H1 (cell line): Measurements from ENCODE around the gene GP9. TPM values are rescaled to one million over a fixed set of nuclear protein-coding genes. Genes with fewer than 3 reads are reported as not detected.

Experiments
- CTCF ChIA-PET: fragments of 300-600 bp; sonication (Branson Sonifier 250); formaldehyde crosslinking; loops from one replicate; lab custom pipeline; 2021; ENCODE audit not compliant: partially characterized antibody; lab: Charles Lee
- POLR2A ChIA-PET: fragments of 300-600 bp; sonication (Branson Sonifier 250); formaldehyde crosslinking; loops from one replicate; lab custom pipeline; 2021; ENCODE audit warnings: inconsistent platforms; ENCODE audit not compliant: partially characterized antibody; lab: Charles Lee
- DNase-seq, 2 experiments: peaks; one replicate each; pipeline versions ENCODE4 v3.0.0 to v3.0.0-alpha.2; 2010 to 2022; ENCODE audit warnings: low spot score in 2 of 2, low read depth in 1 of 2, mixed read lengths in 1 of 2
- FAIRE-seq: peaks from 2 replicates; lab custom pipeline; 2011; peaks lifted over from hg19 to GRCh38; lab: Jason Lieb, UNC
- H2AFZ ChIP-seq: 2 replicates; pipeline ENCODE4 v1.8.1; 2012; ENCODE audit warnings: low read length, inconsistent platforms
- H2AK5ac ChIP-seq: 2 replicates; pipeline ENCODE4 v1.6.1; 2013; ENCODE audit warnings: low read depth, low read length
- H2BK120ac ChIP-seq: replicated peaks from 2 replicates; pipeline ENCODE3; 2013; ENCODE audit warnings: low read depth, low read length, inconsistent platforms
- H2BK12ac ChIP-seq: 2 replicates; pipeline ENCODE4 v1.6.1; 2013; ENCODE audit warnings: low read depth, low read length
- H2BK15ac ChIP-seq: 2 replicates; pipeline ENCODE4 v1.6.1; 2013; ENCODE audit warnings: low read length
- H2BK20ac ChIP-seq: 2 replicates; pipeline ENCODE4 v1.6.1; 2013; ENCODE audit warnings: low read length
- H2BK5ac ChIP-seq: 2 replicates; pipeline ENCODE4 v1.6.1; 2013; ENCODE audit warnings: low read depth, low read length
- H3K14ac ChIP-seq: 2 replicates; pipeline ENCODE4 v1.6.1; 2013; ENCODE audit warnings: inconsistent platforms; ENCODE audit not compliant: insufficient read length
- H3K18ac ChIP-seq: 2 replicates; pipeline ENCODE4 v1.6.1; 2013; ENCODE audit warnings: low read length; ENCODE audit errors: extremely low read depth
- H3K23ac ChIP-seq: 2 replicates; pipeline ENCODE4 v1.6.1; 2013; ENCODE audit warnings: inconsistent platforms; ENCODE audit not compliant: insufficient read length
- H3K23me2 ChIP-seq: 2 replicates; pipeline ENCODE4 v1.6.1; 2013; ENCODE audit warnings: low read depth, low read length
- H3K27ac ChIP-seq: 2 replicates; pipeline ENCODE4 v1.6.1; 2011; ENCODE audit warnings: low read depth, low read length, inconsistent platforms
- H3K27me3 ChIP-seq, 4 experiments: replicated peaks in 1 of 4; 1 replicate in 1 of 4; 2 replicates in 3 of 4; pipeline versions ENCODE4 v1.6.1 to v1.8.1; 2011 to 2013; ENCODE audit warnings: low read length in 3 of 4, mild to moderate bottlenecking in 3 of 4, inconsistent platforms in 2 of 4, mixed read lengths in 2 of 4, moderate library complexity in 1 of 4; ENCODE audit not compliant: control insufficient read depth in 3 of 4, insufficient read depth in 3 of 4; ENCODE audit errors: extremely low read depth in 1 of 4
- H3K36me3 ChIP-seq, 4 experiments: 2 replicates each; pipeline versions ENCODE4 v1.6.1 to v1.8.1; 2011 to 2013; ENCODE audit warnings: mild to moderate bottlenecking in 4 of 4, low read length in 3 of 4, moderate library complexity in 2 of 4, control low read depth in 1 of 4, inconsistent platforms in 1 of 4; ENCODE audit not compliant: insufficient read depth in 4 of 4, control insufficient read depth in 2 of 4
- H3K4ac ChIP-seq: replicated peaks from 2 replicates; pipeline ENCODE3; 2013; ENCODE audit warnings: low read length, low read depth, mixed read lengths, inconsistent platforms; ENCODE audit not compliant: insufficient read length
- H3K4me1 ChIP-seq, 4 experiments: replicated peaks in 1 of 4; 1 replicate in 1 of 4; 2 replicates in 3 of 4; pipeline versions ENCODE4 v1.6.1 to v1.8.1; 2011 to 2013; ENCODE audit warnings: low read length in 3 of 4, inconsistent platforms in 2 of 4, mixed read lengths in 1 of 4; ENCODE audit not compliant: insufficient read depth in 4 of 4, control insufficient read depth in 3 of 4
- H3K4me2 ChIP-seq, 2 experiments: 2 replicates each; pipeline versions ENCODE4 v1.6.1 to v1.8.1; 2011 to 2013; ENCODE audit warnings: low read depth in 2 of 2, low read length in 2 of 2, control low read depth in 1 of 2, inconsistent platforms in 1 of 2, mild to moderate bottlenecking in 1 of 2; ENCODE audit not compliant: insufficient read depth in 1 of 2
- H3K4me3 ChIP-seq, 4 experiments: fragments of 200-600, 300-600 bp in 1 of 4; sonication (generic), shearing (Covaris generic), sonication (Bioruptor Twin) in 1 of 4; 2 replicates each; pipeline versions ENCODE4 v1.5.1 to v1.8.1; 2011 to 2016; ENCODE audit warnings: low read length in 4 of 4, low read depth in 3 of 4, control low read depth in 2 of 4, inconsistent platforms in 2 of 4, mild to moderate bottlenecking in 2 of 4, mixed read lengths in 1 of 4, moderate library complexity in 1 of 4; ENCODE audit not compliant: insufficient read depth in 2 of 4; ENCODE audit errors: extremely low read depth in 1 of 4
- H3K56ac ChIP-seq: replicated peaks from 2 replicates; pipeline ENCODE3; 2013; ENCODE audit warnings: low read depth, mild to moderate bottlenecking, mixed read lengths, low read length, inconsistent platforms; ENCODE audit not compliant: insufficient read length
- H3K79me1 ChIP-seq: 2 replicates; pipeline ENCODE4 v1.6.1; 2013; ENCODE audit warnings: low read depth, low read length, control low read depth
- H3K79me2 ChIP-seq, 2 experiments: 2 replicates each; pipeline versions ENCODE4 v1.6.1 to v1.8.1; 2012 to 2013; ENCODE audit warnings: low read length in 2 of 2, mild to moderate bottlenecking in 2 of 2, inconsistent platforms in 1 of 2; ENCODE audit not compliant: insufficient read depth in 2 of 2, control insufficient read depth in 1 of 2
- H3K9ac ChIP-seq, 4 experiments: replicated peaks in 1 of 4; 1 replicate in 1 of 4; 2 replicates in 3 of 4; pipeline versions ENCODE4 v1.6.1 to v1.8.1; 2011 to 2013; ENCODE audit warnings: low read depth in 3 of 4, low read length in 3 of 4, control low read depth in 2 of 4, mild to moderate bottlenecking in 2 of 4, moderate library complexity in 2 of 4, inconsistent platforms in 1 of 4; ENCODE audit errors: extremely low read depth in 1 of 4
- H3K9me3 ChIP-seq, 2 experiments: 2 replicates each; pipeline versions ENCODE4 v1.6.1 to v1.8.1; 2012 to 2013; ENCODE audit warnings: mild to moderate bottlenecking in 2 of 2, moderate library complexity in 2 of 2, control low read depth in 1 of 2, inconsistent platforms in 1 of 2, low read depth in 1 of 2, low read length in 1 of 2, mixed read lengths in 1 of 2; ENCODE audit not compliant: insufficient read depth in 2 of 2
- H4K20me1 ChIP-seq, 2 experiments: replicated peaks in 1 of 2; 2 replicates each; pipeline versions ENCODE3 to v1.8.1; 2011 to 2013; ENCODE audit warnings: inconsistent platforms in 2 of 2, low read length in 2 of 2, mild to moderate bottlenecking in 1 of 2; ENCODE audit not compliant: insufficient read depth in 2 of 2, control insufficient read depth in 1 of 2
- H4K5ac ChIP-seq: 2 replicates; pipeline ENCODE4 v1.6.1; 2013; ENCODE audit warnings: low read length, low read depth, mixed read lengths, inconsistent platforms; ENCODE audit not compliant: insufficient read length
- H4K8ac ChIP-seq: 2 replicates; pipeline ENCODE4 v1.8.0; 2013; ENCODE audit warnings: mild to moderate bottlenecking, moderate library complexity, low read length, inconsistent platforms; ENCODE audit not compliant: insufficient read depth; ENCODE audit errors: extremely low read depth
- H4K91ac ChIP-seq: replicated peaks from 2 replicates; pipeline ENCODE3; 2013; ENCODE audit warnings: low read length, mixed read lengths, inconsistent platforms; ENCODE audit not compliant: insufficient read length
- RXRA ChIP-seq: IDR thresholded peaks from 2 replicates; pipeline ENCODE4 v1.6.1; 2011; ENCODE audit warnings: low read depth, mild to moderate bottlenecking, low read length, moderate library complexity; ENCODE audit not compliant: insufficient read depth
- SP4 ChIP-seq: IDR thresholded peaks from 2 replicates; pipeline ENCODE4 v1.6.1; 2012; ENCODE audit warnings: low read length, inconsistent platforms
- USF2 ChIP-seq: IDR thresholded peaks from 2 replicates; pipeline ENCODE4 v1.6.1; 2011; ENCODE audit warnings: low read length, improper control_type of control experiment
- WGBS, 2 experiments: shearing (Covaris generic) in 1 of 2; methylation state at CpG; one replicate each; pipeline versions ENCODE4 v1.1.6 to v1.1.7; 2013 to 2015; ENCODE audit warnings: low lambda C conversion rate in 2 of 2, mixed read lengths in 2 of 2, inconsistent platforms in 1 of 2, low coverage in 1 of 2, missing lambda C conversion rate in 1 of 2; ENCODE audit not compliant: insufficient replicate concordance in 2 of 2, insufficient coverage in 1 of 2, insufficient read length in 1 of 2; ENCODE audit errors: extremely low coverage in 1 of 2, missing lambda C conversion rate in 1 of 2; 5-methylcytosine and 5-hydroxymethylcytosine counted together
- polyA plus RNA-seq, 7 experiments: library from polyadenylated mRNA; depleted of rRNA in 3 of 7; stranded (reverse) in 5 of 7; unstranded in 2 of 7; fragments of >200 nt in 5 of 7; fragments of 200-250 nt in 2 of 7; gene quantifications; 1 replicate in 5 of 7; 2 replicates in 1 of 7; 4 replicates in 1 of 7; pipeline versions ENCODE4 v1.2.1 to v1.2.3, GENCODE V29; 2011 to 2013; ENCODE audit warnings: missing spikeins in 2 of 7, mixed read lengths in 2 of 7
- total RNA-seq: library from RNA; stranded (reverse); fragmentation: NEBNext Ultra II Directional; extraction: Animal tissue kit (Norgen Biotek cat#: 25700); gene quantifications from 2 replicates; pipeline ENCODE4 v1.2.1, GENCODE V29; 2021

Gene GP9
- total and polyA plus RNA-seq, 2 of the 8 experiments (the other 6 are each of a cell fraction or from before 2014, with no cell fraction given) = not detected

DNA sequence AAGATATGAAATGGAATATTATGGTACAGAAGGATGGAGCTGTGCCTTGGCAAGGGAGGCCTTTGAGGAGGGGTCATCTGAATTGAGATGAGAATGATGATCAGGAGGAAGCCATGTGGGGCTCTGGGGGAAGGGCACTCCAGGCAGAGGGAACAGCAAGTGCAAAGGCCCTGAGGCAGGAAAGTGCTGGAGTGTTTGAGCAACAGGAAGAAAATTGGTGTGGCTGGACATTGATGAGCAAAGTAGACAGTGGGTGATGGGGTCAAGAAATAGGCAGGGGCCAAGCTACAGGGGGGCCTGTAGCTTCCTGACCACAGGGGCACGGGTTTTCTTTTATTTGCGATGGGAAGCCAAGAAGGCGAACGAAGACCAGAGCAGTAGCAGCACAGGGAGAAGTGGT, 3.3 kb upstream of the GP9 start:
- Histone ChIP-seq H4K5ac (no peak overlapping the region), H4K8ac (no peak overlapping the region), H3K23me2 (no peaks in the 10 kb centered on the region), H3K23ac (no peak overlapping the region), H3K9me3 (no peaks in the 10 kb centered on the region), H4K20me1 (no peaks in the 10 kb centered on the region), H2BK15ac (no peak overlapping the region), H3K79me1 (no peaks in the 10 kb centered on the region), H3K9ac (no peak overlapping the region), H3K56ac (no peak overlapping the region), H2AFZ (no peak overlapping the region), H2BK5ac (no peak overlapping the region), H3K4me2 (no peak overlapping the region), H3K4me1 (no peaks in the 10 kb centered on the region; a peak in 1 of 7 replicates), H3K4ac (no peak overlapping the region), H3K27ac (no peak overlapping the region), H2BK12ac (no peak overlapping the region), H2AK5ac (no peak overlapping the region), H3K4me3 (no peak overlapping the region), H3K79me2 (no peaks in the 10 kb centered on the region), H3K18ac (no peak overlapping the region), H2BK120ac (no peak overlapping the region), H3K27me3 (no peaks in the 10 kb centered on the region), H3K36me3 (no peaks in the 10 kb centered on the region), H4K91ac (no peak overlapping the region), H3K14ac (no peak overlapping the region), H2BK20ac (no peak overlapping the region)
- no peak for DNase-seq
- WGBS, 2 experiments = 85% methylated on average over 4 of the region's 4 CpGs; no CpG with 5 or more reads in 1 of the 2 experiments
- TF ChIP-seq RXRA (no peak), SP4 (no peak), USF2 (no peak)
- POLR2A ChIA-PET = interaction anchor here (1.1 kb wide), 1 partner anchor 11 kb away, joined by 3 read pairs; no protein-coding TSS in a partner anchor
- CTCF ChIA-PET = interaction anchor here (1.0 to 14.0 kb wide), 2 partner anchors 12 to 18 kb away, joined by 3 to 210 read pairs; no protein-coding TSS in a partner anchor
- no peak for FAIRE-seq
